Breast epithelium (tissue), 4 donors: ENCODE measurements around the gene LLPH. TPM values are rescaled to one million over a fixed set of nuclear protein-coding genes. Genes with fewer than 3 reads are reported as not detected.
A peak's percentile ranks its signal among the peaks of the same experiment; 100 is the strongest.

Experiments
- DNase-seq, 2 donors: peaks; one replicate each; pipeline ENCODE4 v3.0.0-alpha.2; 2019; ENCODE audit warnings: low spot score in 2 of 2
- H3K27ac ChIP-seq, 2 donors: fragments of 200-600 bp; sonication (generic) in 1 of 2; one replicate each; pipeline ENCODE4 v1.5.1; 2016 to 2019; ENCODE audit warnings: mild to moderate bottlenecking in 1 of 2
- H3K27me3 ChIP-seq, 2 donors: fragments of 200-600 bp; sonication (generic) in 1 of 2; one replicate each; pipeline versions ENCODE4 v1.5.1 to v1.6.0; 2017 to 2019; ENCODE audit warnings: control low read depth in 1 of 2, mild to moderate bottlenecking in 1 of 2
- H3K36me3 ChIP-seq: fragments of 200-600 bp; one replicate; pipeline ENCODE4 v1.5.1; 2019
- H3K4me1 ChIP-seq, 2 donors: fragments of 200-600 bp; sonication (generic); one replicate each; pipeline ENCODE4 v1.5.1; 2016 to 2019; ENCODE audit warnings: control low read depth in 1 of 2
- H3K4me3 ChIP-seq, 3 donors: fragments of 200-600 bp; sonication (generic); 1 replicate in 2 of 3; 2 replicates in 1 of 3; pipeline ENCODE4 v1.5.1; 2016 to 2019; ENCODE audit warnings: mild to moderate bottlenecking in 3 of 3, moderate library complexity in 2 of 3
- H3K9me3 ChIP-seq, 2 donors: fragments of 200-600 bp; sonication (generic) in 1 of 2; one replicate each; pipeline ENCODE4 v1.5.1; 2016 to 2019; ENCODE audit warnings: control low read depth in 1 of 2
- POLR2A ChIP-seq: fragments of 450-650 bp; IDR thresholded peaks from one replicate; pipeline ENCODE4 v1.6.1; 2016; ENCODE audit warnings: antibody characterized with exemption, mild to moderate bottlenecking, moderate library complexity
- POLR2AphosphoS5 ChIP-seq, 3 donors: sonication (generic); formaldehyde crosslinking; IDR thresholded peaks; one replicate each; pipeline ENCODE4 v1.6.1; 2017; ENCODE audit warnings: antibody characterized with exemption in 3 of 3
- intact Hi-C: fragments of 100-400 bp; cut with DNase I; formaldehyde crosslinking; loops from one replicate; pipeline ENCODE4 v1.15.1; 2023; ENCODE audit warnings: low total_unique reads
- total RNA-seq, 3 donors: library from RNA; depleted of rRNA; stranded (reverse); fragments of >200 nt; gene quantifications; one replicate each; pipeline ENCODE4 v1.1.0, GENCODE V29; 2016
- TF ChIP-seq, protein P1 (sequence below), 3 donors: fragments of 450-650 bp; IDR thresholded peaks; one replicate each; pipeline ENCODE4 v1.5.1; 2016 to 2017; ENCODE audit warnings: antibody characterized with exemption in 3 of 3, mild to moderate bottlenecking in 3 of 3, moderate library complexity in 3 of 3

The LLPH gene
- total RNA-seq, 3 donors from 2014 or later = 3.9 to 6.6 (median 6.1) TPM

- Histone ChIP-seq H3K27ac (no peak overlapping the region), H3K4me1 (no peaks in the 10 kb centered on the region), H3K36me3 (peaks cover 6% of the 10 kb centered on the region), H3K4me3 (no peak overlapping the region), H3K27me3 (no peaks in the 10 kb centered on the region), H3K9me3 (peaks cover 5 to 23% of the 10 kb centered on the region in 2 donors)
- no peak for DNase-seq
- TF ChIP-seq, protein P1, sequence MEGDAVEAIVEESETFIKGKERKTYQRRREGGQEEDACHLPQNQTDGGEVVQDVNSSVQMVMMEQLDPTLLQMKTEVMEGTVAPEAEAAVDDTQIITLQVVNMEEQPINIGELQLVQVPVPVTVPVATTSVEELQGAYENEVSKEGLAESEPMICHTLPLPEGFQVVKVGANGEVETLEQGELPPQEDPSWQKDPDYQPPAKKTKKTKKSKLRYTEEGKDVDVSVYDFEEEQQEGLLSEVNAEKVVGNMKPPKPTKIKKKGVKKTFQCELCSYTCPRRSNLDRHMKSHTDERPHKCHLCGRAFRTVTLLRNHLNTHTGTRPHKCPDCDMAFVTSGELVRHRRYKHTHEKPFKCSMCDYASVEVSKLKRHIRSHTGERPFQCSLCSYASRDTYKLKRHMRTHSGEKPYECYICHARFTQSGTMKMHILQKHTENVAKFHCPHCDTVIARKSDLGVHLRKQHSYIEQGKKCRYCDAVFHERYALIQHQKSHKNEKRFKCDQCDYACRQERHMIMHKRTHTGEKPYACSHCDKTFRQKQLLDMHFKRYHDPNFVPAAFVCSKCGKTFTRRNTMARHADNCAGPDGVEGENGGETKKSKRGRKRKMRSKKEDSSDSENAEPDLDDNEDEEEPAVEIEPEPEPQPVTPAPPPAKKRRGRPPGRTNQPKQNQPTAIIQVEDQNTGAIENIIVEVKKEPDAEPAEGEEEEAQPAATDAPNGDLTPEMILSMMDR (IDR thresholded peaks at IDR 0.05) = no peak
- TF ChIP-seq POLR2AphosphoS5 (IDR thresholded peaks at IDR 0.05) (no peak), POLR2A (no peak)
- intact Hi-C loops = no loop called here
These were observed 7.4 kb upstream of the LLPH start for GRCh38 chr12:66137937-66138336.

DNA sequence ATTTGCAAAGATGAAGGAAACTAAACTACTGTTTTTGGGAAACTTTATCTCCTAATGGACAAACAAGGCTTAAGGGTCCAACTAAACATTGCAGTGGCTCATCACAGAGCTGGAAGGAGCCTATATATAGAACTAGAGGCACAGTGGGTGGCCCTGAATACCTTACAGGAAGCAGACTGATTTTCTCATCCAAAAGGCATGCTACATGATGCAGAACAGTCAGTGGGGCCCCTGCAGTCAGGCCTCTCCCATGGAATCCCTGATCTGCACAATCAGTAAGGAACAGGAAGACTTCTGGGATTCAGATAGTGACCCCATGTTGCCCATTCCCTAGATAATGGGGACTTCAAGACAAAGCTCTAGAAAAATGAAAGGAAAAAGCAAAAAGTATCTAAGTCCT is 1.9 kb upstream of the LLPH start:
- no peak for TF ChIP-seq POLR2A
- no peak for TF ChIP-seq POLR2AphosphoS5 (IDR thresholded peaks at IDR 0.05)
- TF ChIP-seq, protein P1 (IDR thresholded peaks at IDR 0.05) = no peak
- no peak for DNase-seq
- H3K9me3 ChIP-seq = no peaks in the 10 kb centered on the region
- no peak overlapping the region for H3K27ac ChIP-seq
- no peaks in the 10 kb centered on the region for H3K27me3 ChIP-seq
- no peak overlapping the region for H3K4me3 ChIP-seq
- intact Hi-C loops = no loop called here
- no peaks in the 10 kb centered on the region for H3K36me3 ChIP-seq
- H3K4me1 ChIP-seq = no peaks in the 10 kb centered on the region

GRCh38 chr12:66131067-66131688 is 628 bp upstream of the LLPH start:
- TF ChIP-seq POLR2A (no peak), POLR2AphosphoS5 (IDR thresholded peaks at IDR 0.05) (no peak)
- TF ChIP-seq, protein P1 (IDR thresholded peaks at IDR 0.05) = no peak
- intact Hi-C loops = no loop called here
- Histone ChIP-seq H3K36me3 (no peaks in the 10 kb centered on the region), H3K4me3 (peak overlapping the region; percentile 90 to 93 (median 91)), H3K27ac (peak overlapping the region; percentile 82 to 86), H3K9me3 (no peaks in the 10 kb centered on the region), H3K27me3 (no peaks in the 10 kb centered on the region), H3K4me1 (no peaks in the 10 kb centered on the region)
- DNase-seq = no peak

DNA sequence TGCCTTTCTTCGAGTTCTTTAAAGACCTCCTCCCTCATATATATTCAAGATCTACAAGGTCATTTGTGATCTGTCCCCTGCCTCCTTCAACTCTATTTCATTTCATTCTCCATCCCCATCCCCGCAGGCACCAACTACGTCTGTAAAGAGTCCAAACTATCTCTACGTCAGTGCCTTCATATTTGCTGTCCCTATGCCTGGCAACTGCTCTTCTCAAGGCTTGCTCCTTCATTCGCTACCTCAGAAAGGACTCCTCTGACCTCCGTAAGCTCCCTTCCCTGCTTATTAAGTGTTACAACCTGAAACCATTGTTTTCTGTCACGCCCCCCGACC is 650 bp downstream of the LLPH start:
- Histone ChIP-seq H3K27me3 (no peaks in the 10 kb centered on the region), H3K4me1 (no peaks in the 10 kb centered on the region), H3K36me3 (no peaks in the 10 kb centered on the region), H3K27ac (peak overlapping the region; percentile 82 to 86), H3K9me3 (no peaks in the 10 kb centered on the region), H3K4me3 (peak overlapping the region; percentile 90 to 93 (median 91))
- TF ChIP-seq, protein P1 (IDR thresholded peaks at IDR 0.05) = no peak
- no peak for TF ChIP-seq POLR2A
- TF ChIP-seq POLR2AphosphoS5 (IDR thresholded peaks at IDR 0.05) = no peak
- intact Hi-C loops = no loop called here
- no peak for DNase-seq

DNA sequence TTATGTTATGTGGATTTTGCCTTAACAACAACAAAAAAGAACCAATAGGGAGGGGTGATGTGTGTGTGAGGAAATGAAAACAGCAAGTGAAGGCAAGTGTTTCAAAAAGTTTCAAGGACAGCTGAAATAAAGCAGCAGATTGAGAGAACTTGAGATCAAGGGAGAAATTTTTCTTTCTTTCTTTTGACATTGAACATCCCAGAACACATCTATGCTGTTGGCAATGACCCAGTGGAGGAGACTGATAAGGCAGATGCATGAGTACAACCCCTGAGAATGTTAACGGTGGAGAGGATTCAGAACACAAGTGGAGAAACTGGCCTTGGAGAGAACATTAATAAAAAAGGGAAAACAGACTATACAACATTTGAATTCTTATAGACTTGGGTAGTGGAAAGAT is 2.9 kb downstream of the LLPH start:
- Histone ChIP-seq H3K27me3 (no peaks in the 10 kb centered on the region), H3K9me3 (no peaks in the 10 kb centered on the region), H3K27ac (no peak overlapping the region), H3K4me3 (no peak overlapping the region), H3K4me1 (no peaks in the 10 kb centered on the region), H3K36me3 (no peaks in the 10 kb centered on the region)
- DNase-seq = no peak
- TF ChIP-seq POLR2A = no peak
- intact Hi-C loops = no loop called here

DNA sequence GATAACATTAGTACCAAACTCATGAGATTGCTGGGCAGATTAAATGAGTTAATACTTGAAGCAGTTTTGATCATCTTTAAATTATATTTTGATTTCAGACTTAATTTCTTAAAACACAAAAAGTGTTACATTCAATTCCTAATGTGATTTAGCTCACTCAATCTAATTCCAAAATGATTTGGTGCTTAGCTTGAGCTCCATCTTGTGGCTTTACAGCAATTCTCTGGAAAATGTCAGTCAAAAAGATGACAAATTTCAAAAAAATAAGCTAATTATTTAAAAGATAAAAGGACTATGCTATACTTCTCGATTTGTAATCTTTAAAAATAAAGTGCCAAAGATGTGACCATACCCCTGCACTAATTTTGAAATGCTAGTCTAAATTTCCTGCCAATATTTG is 10.1 kb downstream of the LLPH start:
- no peak for DNase-seq
- Histone ChIP-seq H3K9me3 (no peaks in the 10 kb centered on the region), H3K4me1 (no peaks in the 10 kb centered on the region), H3K27me3 (no peaks in the 10 kb centered on the region), H3K36me3 (no peaks in the 10 kb centered on the region), H3K27ac (no peak overlapping the region), H3K4me3 (no peak overlapping the region)
- TF ChIP-seq POLR2AphosphoS5 (IDR thresholded peaks at IDR 0.05) = no peak
- no peak for TF ChIP-seq POLR2A
- TF ChIP-seq, protein P1 (IDR thresholded peaks at IDR 0.05) = no peak
- intact Hi-C loops = no loop called here
